Tibial artery (tissue), 4 donors: Measurements from ENCODE around the gene OST4.

ENCODE experiments used
- DNase-seq, 2 donors: peaks; one replicate each; pipeline ENCODE4 v3.0.0-alpha.2; 2019
- H3K27ac ChIP-seq, 2 donors: fragments of 200-600 bp; sonication (generic) in 1 of 2; 1 replicate in 1 of 2; 2 replicates in 1 of 2; pipeline ENCODE4 v1.5.1; 2018 to 2019; ENCODE audit warnings: mild to moderate bottlenecking in 1 of 2
- H3K27me3 ChIP-seq, 2 donors: fragments of 200-600 bp; sonication (generic) in 1 of 2; one replicate each; pipeline versions ENCODE4 v1.5.1 to v1.6.0; 2016 to 2019
- H3K36me3 ChIP-seq, 3 donors: fragments of 200-600 bp; sonication (generic) in 2 of 3; one replicate each; pipeline ENCODE4 v1.5.1; 2016 to 2019; ENCODE audit warnings: mild to moderate bottlenecking in 2 of 3
- H3K4me1 ChIP-seq, 4 donors: fragments of 200-600 bp; sonication (generic) in 2 of 4; 1 replicate in 3 of 4; 2 replicates in 1 of 4; pipeline ENCODE4 v1.5.1; 2016 to 2019
- H3K4me3 ChIP-seq, 2 donors: fragments of 200-600 bp; sonication (generic) in 1 of 2; 1 replicate in 1 of 2; 2 replicates in 1 of 2; pipeline ENCODE4 v1.5.1; 2018 to 2019; ENCODE audit warnings: mild to moderate bottlenecking in 2 of 2
- H3K9me3 ChIP-seq, 3 donors: fragments of 200-600 bp; sonication (generic) in 1 of 3; one replicate each; pipeline ENCODE4 v1.5.1; 2016 to 2019
- CTCF ChIP-seq, 2 experiments: fragments of 200-600 bp in 1 of 2; fragments of 450-650 bp in 1 of 2; IDR thresholded peaks; one replicate each; pipeline ENCODE4 v1.5.1; 2017 to 2019; ENCODE audit warnings: antibody characterized with exemption in 2 of 2, mild to moderate bottlenecking in 1 of 2, moderate library complexity in 1 of 2
- intact Hi-C: fragments of 100-400 bp; cut with DNase I; formaldehyde crosslinking; loops from one replicate; pipeline ENCODE4 v1.15.0; 2023; ENCODE audit warnings: low total_unique reads

The OST4 gene

GRCh38 chr2:27024812-27025211, 46.6 kb downstream of the OST4 start:
- peak in 1 of 2 donors; percentile 45 for DNase-seq
- Histone ChIP-seq H3K27ac (no peak overlapping the region), H3K4me1 (peaks cover 0 to 14% (median 4%) of the 10 kb centered on the region in 4 donors), H3K27me3 (no peaks in the 10 kb centered on the region), H3K4me3 (no peak overlapping the region), H3K36me3 (peaks cover 8 to 63% (median 39%) of the 10 kb centered on the region in 3 donors), H3K9me3 (no peaks in the 10 kb centered on the region)
- intact Hi-C loops = no loop called here
- TF ChIP-seq CTCF (IDR thresholded peaks at IDR 0.05) = no peak

GRCh38 chr2:27024188-27024587, 47.3 kb downstream of the OST4 start:
- Histone ChIP-seq H3K27me3 (no peaks in the 10 kb centered on the region), H3K4me3 (no peak overlapping the region), H3K9me3 (no peaks in the 10 kb centered on the region), H3K4me1 (peaks cover 0 to 20% (median 5%) of the 10 kb centered on the region in 4 donors), H3K27ac (no peak overlapping the region), H3K36me3 (peaks cover 8 to 63% (median 39%) of the 10 kb centered on the region in 3 donors)
- peak in 1 of 2 donors; percentile 53 for DNase-seq
- intact Hi-C loops = no loop called here
- no peak for TF ChIP-seq CTCF (IDR thresholded peaks at IDR 0.05)

GRCh38 chr2:27023740-27024139, 47.7 kb downstream of the OST4 start:
- Histone ChIP-seq H3K4me1 (peaks cover 0 to 20% (median 5%) of the 10 kb centered on the region in 4 donors), H3K27ac (no peak overlapping the region), H3K27me3 (no peaks in the 10 kb centered on the region), H3K36me3 (peaks cover 8 to 63% (median 39%) of the 10 kb centered on the region in 3 donors), H3K9me3 (no peaks in the 10 kb centered on the region), H3K4me3 (no peak overlapping the region)
- intact Hi-C loops = no loop called here
- TF ChIP-seq CTCF (IDR thresholded peaks at IDR 0.05) = no peak
- peak in 1 of 2 donors; percentile 48 for DNase-seq

- peak in 1 of 2 donors; percentile 41 for DNase-seq
- peaks cover 8 to 44% (median 32%) of the 10 kb centered on the region in 3 donors for H3K36me3 ChIP-seq
- no peaks in the 10 kb centered on the region for H3K27me3 ChIP-seq
- no peak for TF ChIP-seq CTCF (IDR thresholded peaks at IDR 0.05)
- H3K27ac ChIP-seq = no peak overlapping the region
- peaks cover 0 to 20% (median 8%) of the 10 kb centered on the region in 4 donors for H3K4me1 ChIP-seq
- intact Hi-C loops = no loop called here
- no peaks in the 10 kb centered on the region for H3K9me3 ChIP-seq
- H3K4me3 ChIP-seq = no peak overlapping the region
These were observed 50.0 kb downstream of the OST4 start for GRCh38 chr2:27021253-27022049.
